Measurements from ENCODE around the gene HAT1. TPM values are rescaled to one million over a fixed set of nuclear protein-coding genes. Genes with fewer than 3 reads are reported as not detected.

Gene HAT1
- total RNA-seq, 1 experiment from 2014 or later: 74.3 TPM

DNA sequence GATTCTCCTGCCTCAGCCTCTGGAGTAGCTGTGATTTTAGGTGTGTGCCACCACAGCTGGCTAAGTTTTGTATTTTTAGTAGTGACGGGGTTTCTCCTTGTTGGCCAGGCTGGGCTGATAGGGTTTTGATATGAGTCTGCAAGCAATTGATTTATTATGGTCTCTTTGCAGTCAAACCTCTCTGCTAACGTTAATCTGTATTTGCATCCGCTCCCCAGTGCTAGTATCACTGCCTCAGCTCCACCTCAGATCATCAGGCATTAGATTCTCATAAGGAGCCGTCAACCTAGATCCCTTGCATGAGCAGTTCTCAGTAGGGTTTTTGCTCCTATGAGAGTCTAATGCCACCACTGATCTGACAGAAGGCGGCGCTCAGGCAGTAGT lies 19.0 kb downstream of the HAT1 start:
- TF ChIP-seq, protein P1, sequence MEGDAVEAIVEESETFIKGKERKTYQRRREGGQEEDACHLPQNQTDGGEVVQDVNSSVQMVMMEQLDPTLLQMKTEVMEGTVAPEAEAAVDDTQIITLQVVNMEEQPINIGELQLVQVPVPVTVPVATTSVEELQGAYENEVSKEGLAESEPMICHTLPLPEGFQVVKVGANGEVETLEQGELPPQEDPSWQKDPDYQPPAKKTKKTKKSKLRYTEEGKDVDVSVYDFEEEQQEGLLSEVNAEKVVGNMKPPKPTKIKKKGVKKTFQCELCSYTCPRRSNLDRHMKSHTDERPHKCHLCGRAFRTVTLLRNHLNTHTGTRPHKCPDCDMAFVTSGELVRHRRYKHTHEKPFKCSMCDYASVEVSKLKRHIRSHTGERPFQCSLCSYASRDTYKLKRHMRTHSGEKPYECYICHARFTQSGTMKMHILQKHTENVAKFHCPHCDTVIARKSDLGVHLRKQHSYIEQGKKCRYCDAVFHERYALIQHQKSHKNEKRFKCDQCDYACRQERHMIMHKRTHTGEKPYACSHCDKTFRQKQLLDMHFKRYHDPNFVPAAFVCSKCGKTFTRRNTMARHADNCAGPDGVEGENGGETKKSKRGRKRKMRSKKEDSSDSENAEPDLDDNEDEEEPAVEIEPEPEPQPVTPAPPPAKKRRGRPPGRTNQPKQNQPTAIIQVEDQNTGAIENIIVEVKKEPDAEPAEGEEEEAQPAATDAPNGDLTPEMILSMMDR (IDR thresholded peaks at IDR 0.05; ENCODE audit: insufficient read depth in 1 of 2, low read depth in 1 of 2, low read length in 1 of 2, severe bottlenecking in 1 of 2, unreplicated experiment in 1 of 2): no peak
- no TSS peak for BruUV-seq (replicated peaks)
- Histone ChIP-seq H3K4me1 (no peaks in the 10 kb centered on the region), H3K27me3 (replicated peaks; ENCODE audit: control insufficient read depth, insufficient read depth, low read length) (no peaks in the 10 kb centered on the region), H3K4me3 (ENCODE audit: low read depth, low read length) (no peak overlapping the region), H3K9me3 (no peaks in the 10 kb centered on the region), H3K36me3 (ENCODE audit: control insufficient read depth, insufficient read depth, low read length) (no peaks in the 10 kb centered on the region)
- POLR2A ChIA-PET: no interaction called here
- no peak overlapping the region for H3K4me3 Mint-ChIP-seq (ENCODE audit: unreplicated experiment)
- no peaks in the 10 kb centered on the region for H3K9me3 Mint-ChIP-seq (ENCODE audit: unreplicated experiment)
- H3K36me3 Mint-ChIP-seq (ENCODE audit: insufficient read depth, unreplicated experiment): peaks cover 2% of the 10 kb centered on the region
- H3K27me3 Mint-ChIP-seq (ENCODE audit: insufficient read depth, unreplicated experiment): no peaks in the 10 kb centered on the region
- DNase-seq: no peak
- CTCF ChIA-PET: interaction anchor here (0.7 to 1.2 kb wide), 2 partner anchors 19 to 186 kb away, joined by 3 to 9 read pairs; partner anchors contain the start of gene HAT1
- H3K27ac Mint-ChIP-seq (ENCODE audit: unreplicated experiment): no peak overlapping the region
- intact Hi-C loops (cut with micrococcal nuclease; ENCODE audit: unreplicated experiment): no loop called here
- H3K4me1 Mint-ChIP-seq (ENCODE audit: low read depth, unreplicated experiment): no peaks in the 10 kb centered on the region

DNA sequence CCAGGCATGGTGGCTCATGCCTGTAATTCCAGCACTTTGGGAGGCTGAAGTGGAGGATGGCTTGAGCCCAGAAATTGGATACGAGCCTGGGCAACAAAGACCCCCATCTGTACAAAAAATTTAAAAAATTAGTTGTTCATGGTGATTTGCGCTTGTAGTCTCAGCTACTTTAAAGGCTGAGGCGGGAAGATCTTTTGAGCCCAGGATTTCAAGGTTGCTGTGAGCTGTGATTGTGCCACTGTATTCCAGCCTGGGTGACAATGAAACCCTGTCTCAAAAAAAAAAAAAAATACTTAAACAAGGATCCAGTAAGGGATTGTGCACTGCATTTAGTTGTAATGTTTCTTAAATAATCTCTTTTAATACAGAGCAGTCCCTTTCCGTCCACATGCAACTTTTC lies 21.6 kb downstream of the HAT1 start:
- intact Hi-C loops (cut with micrococcal nuclease; ENCODE audit: unreplicated experiment): no loop called here
- Mint-ChIP-seq H3K36me3 (ENCODE audit: insufficient read depth, unreplicated experiment) (no peaks in the 10 kb centered on the region), H3K4me3 (ENCODE audit: unreplicated experiment) (no peak overlapping the region), H3K9me3 (ENCODE audit: unreplicated experiment) (no peaks in the 10 kb centered on the region), H3K4me1 (ENCODE audit: low read depth, unreplicated experiment) (no peaks in the 10 kb centered on the region), H3K27ac (ENCODE audit: unreplicated experiment) (no peak overlapping the region), H3K27me3 (ENCODE audit: insufficient read depth, unreplicated experiment) (no peaks in the 10 kb centered on the region)
- ChIA-PET POLR2A (no interaction called here), CTCF (no interaction called here)
- BruUV-seq (replicated peaks): no TSS peak
- Histone ChIP-seq H3K4me1 (no peaks in the 10 kb centered on the region), H3K27me3 (replicated peaks; ENCODE audit: control insufficient read depth, insufficient read depth, low read length) (no peaks in the 10 kb centered on the region), H3K9me3 (no peaks in the 10 kb centered on the region), H3K4me3 (ENCODE audit: low read depth, low read length) (no peak overlapping the region), H3K36me3 (ENCODE audit: control insufficient read depth, insufficient read depth, low read length) (no peaks in the 10 kb centered on the region)
- TF ChIP-seq, protein P1 (IDR thresholded peaks at IDR 0.05; ENCODE audit: insufficient read depth in 1 of 2, low read depth in 1 of 2, low read length in 1 of 2, severe bottlenecking in 1 of 2, unreplicated experiment in 1 of 2): no peak
- no peak for DNase-seq

DNA sequence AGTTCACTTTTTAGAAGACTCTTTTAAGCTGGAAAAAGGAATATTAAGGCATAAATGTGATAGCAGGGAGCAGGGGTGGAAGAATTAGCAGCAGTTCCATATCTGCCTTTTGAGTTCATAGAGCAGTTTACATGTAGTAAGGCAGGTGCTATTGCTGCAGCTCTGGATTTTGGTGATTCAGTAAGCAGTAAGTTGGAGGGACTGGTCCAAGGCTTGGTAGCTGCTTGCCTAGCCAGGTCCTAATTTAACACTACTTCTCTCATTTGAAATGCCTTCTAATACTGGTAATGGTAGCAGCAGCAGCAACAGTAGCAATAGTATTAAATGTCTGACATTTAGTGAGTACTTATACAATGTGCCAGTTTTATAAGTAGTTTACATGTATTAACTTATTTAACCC lies 30.0 kb downstream of the HAT1 start:
- Mint-ChIP-seq H3K27ac (ENCODE audit: unreplicated experiment) (no peak overlapping the region), H3K27me3 (ENCODE audit: insufficient read depth, unreplicated experiment) (no peaks in the 10 kb centered on the region), H3K4me3 (ENCODE audit: unreplicated experiment) (no peak overlapping the region), H3K9me3 (ENCODE audit: unreplicated experiment) (no peaks in the 10 kb centered on the region), H3K4me1 (ENCODE audit: low read depth, unreplicated experiment) (no peaks in the 10 kb centered on the region), H3K36me3 (ENCODE audit: insufficient read depth, unreplicated experiment) (peaks cover 26% of the 10 kb centered on the region)
- BruUV-seq (replicated peaks): no TSS peak
- intact Hi-C loops (cut with micrococcal nuclease; ENCODE audit: unreplicated experiment): no loop called here
- TF ChIP-seq, protein P1 (IDR thresholded peaks at IDR 0.05; ENCODE audit: insufficient read depth in 1 of 2, low read depth in 1 of 2, low read length in 1 of 2, severe bottlenecking in 1 of 2, unreplicated experiment in 1 of 2): no peak
- ChIA-PET CTCF (no interaction called here), POLR2A (no interaction called here)
- Histone ChIP-seq H3K36me3 (ENCODE audit: control insufficient read depth, insufficient read depth, low read length) (no peaks in the 10 kb centered on the region), H3K9me3 (no peaks in the 10 kb centered on the region), H3K4me3 (ENCODE audit: low read depth, low read length) (no peak overlapping the region), H3K27me3 (replicated peaks; ENCODE audit: control insufficient read depth, insufficient read depth, low read length) (no peaks in the 10 kb centered on the region), H3K4me1 (no peaks in the 10 kb centered on the region)
- no peak for DNase-seq

All from Caco-2 (cell line).